HepG2 (cell line): ENCODE measurements around the gene DERL2. TPM values are rescaled to one million over a fixed set of nuclear protein-coding genes. Genes with fewer than 3 reads are reported as not detected.

ENCODE experiments used
- ATAC-seq: fragments of 200-7000 bp; cut with Tn5 transposase; 3 replicates; pipeline ENCODE4 v1.9.1; 2020; ENCODE audit warnings: mild to moderate bottlenecking, moderate library complexity
- BruUV-seq: library from RNA; stranded (reverse); fragments of 400-500 nt; replicated peaks from 2 replicates; lab custom pipeline; 2021; lab: Mats Ljungman, UMichigan
- CTCF ChIA-PET: fragments of 300-600 bp; formaldehyde crosslinking; extraction: SDS; loops from one replicate; lab custom pipeline; 2021; ENCODE audit warnings: low total read pairs, inconsistent platforms, low intra/inter-chr PET ratio; lab: Yijun Ruan, JAX
- POLR2A ChIA-PET: fragments of 350-600 bp; sonication (Branson Sonifier 250); formaldehyde crosslinking; loops from one replicate; lab custom pipeline; 2020; ENCODE audit warnings: antibody characterized with exemption, inconsistent platforms; lab: Yijun Ruan, JAX
- DNase-seq: peaks from one replicate; pipeline ENCODE4 v3.0.0-alpha.2; 2015; ENCODE audit warnings: low spot score
- FAIRE-seq: peaks from 3 replicates; lab custom pipeline; 2011; peaks lifted over from hg19 to GRCh38; lab: Jason Lieb, UNC
- H2AFZ ChIP-seq: one replicate; pipeline ENCODE4 v1.6.1; 2011; ENCODE audit warnings: low read length, inconsistent platforms
- H3K27ac ChIP-seq: fragments of 300-600 bp; 3 replicates; pipeline ENCODE4 v1.8.0; 2011; ENCODE audit warnings: mixed run types, mild to moderate bottlenecking, mixed read lengths, low read length, inconsistent platforms; ENCODE audit not compliant: insufficient read depth; ENCODE audit errors: extremely low read length
- H3K27me3 ChIP-seq, 2 experiments: fragments of 200-600 bp in 1 of 2; 2 replicates in 1 of 2; 3 replicates in 1 of 2; pipeline versions ENCODE4 v1.6.0 to v1.8.0; 2011; ENCODE audit warnings: low read length in 2 of 2, mild to moderate bottlenecking in 2 of 2, moderate library complexity in 2 of 2, inconsistent platforms in 1 of 2; ENCODE audit not compliant: insufficient read depth in 2 of 2, control insufficient read depth in 1 of 2
- H3K36me3 ChIP-seq, 2 experiments: fragments of 200-600 bp in 1 of 2; replicated peaks in 1 of 2; 2 replicates in 1 of 2; 3 replicates in 1 of 2; pipeline versions ENCODE4 v1.5.1 to v1.8.0; 2011; ENCODE audit warnings: low read length in 2 of 2, inconsistent platforms in 1 of 2; ENCODE audit not compliant: insufficient read depth in 2 of 2, control insufficient read depth in 1 of 2
- H3K4me1 ChIP-seq: 2 replicates; pipeline ENCODE4 v1.5.1; 2012; ENCODE audit warnings: low read length, inconsistent platforms; ENCODE audit not compliant: insufficient read depth
- H3K4me2 ChIP-seq: 2 replicates; pipeline ENCODE4 v1.6.0; 2011; ENCODE audit warnings: low read depth, low read length, inconsistent platforms
- H3K4me3 ChIP-seq, 3 experiments: fragments of 200-600 bp in 1 of 3; sonication (generic), shearing (Covaris generic) in 1 of 3; replicated peaks in 1 of 3; 2 replicates each; pipeline ENCODE4 v1.5.1; 2011 to 2016; ENCODE audit warnings: low read length in 3 of 3, inconsistent platforms in 2 of 3, low read depth in 2 of 3, mild to moderate bottlenecking in 2 of 3, control low read depth in 1 of 3, mixed read lengths in 1 of 3; ENCODE audit not compliant: insufficient read depth in 1 of 3
- H3K79me2 ChIP-seq: one replicate; pipeline ENCODE4 v1.6.1; 2011; ENCODE audit warnings: low read length, inconsistent platforms; ENCODE audit not compliant: insufficient read depth
- H3K9ac ChIP-seq: 2 replicates; pipeline ENCODE4 v1.6.0; 2011; ENCODE audit warnings: mild to moderate bottlenecking, low read depth, low read length, inconsistent platforms; ENCODE audit not compliant: insufficient read depth
- H3K9me3 ChIP-seq: 2 replicates; pipeline ENCODE4 v1.5.1; 2012; ENCODE audit warnings: mild to moderate bottlenecking, low read length
- H4K20me1 ChIP-seq: 2 replicates; pipeline ENCODE4 v1.6.0; 2011; ENCODE audit warnings: inconsistent platforms, mild to moderate bottlenecking, low read length, moderate library complexity; ENCODE audit not compliant: insufficient read depth
- ARID2 ChIP-seq: sonication (generic); formaldehyde crosslinking; IDR thresholded peaks from 2 replicates; pipeline ENCODE4 v1.8.1; 2022; ENCODE audit warnings: mild to moderate bottlenecking, missing genetic modification reagents, borderline replicate concordance
- CENPT ChIP-seq: sonication (generic); formaldehyde crosslinking; IDR thresholded peaks from 2 replicates; pipeline ENCODE4 v1.8.0; 2022; ENCODE audit warnings: low read depth, mild to moderate bottlenecking, moderate library complexity, missing genetic modification reagents
- DR1 ChIP-seq: sonication (generic); formaldehyde crosslinking; IDR thresholded peaks from 2 replicates; pipeline ENCODE4 v1.8.0; 2021; ENCODE audit warnings: mild to moderate bottlenecking, missing genetic modification reagents, inconsistent platforms
- ELF1 ChIP-seq: sonication (generic); formaldehyde crosslinking; IDR thresholded peaks from 2 replicates; pipeline ENCODE4 v1.4.0; 2020; ENCODE audit warnings: missing genetic modification reagents
- KLF6 ChIP-seq: IDR thresholded peaks from 2 replicates; pipeline ENCODE4 v1.8.0; 2016; ENCODE audit warnings: missing biosample characterization, missing genetic modification reagents
- MTA1 ChIP-seq: sonication (generic); formaldehyde crosslinking; IDR thresholded peaks from 2 replicates; pipeline ENCODE4 v1.4.0; 2020; ENCODE audit warnings: missing genetic modification reagents, mild to moderate bottlenecking, borderline replicate concordance
- MYNN ChIP-seq: sonication (generic); formaldehyde crosslinking; IDR thresholded peaks from 2 replicates; pipeline ENCODE4 v1.4.0; 2020; ENCODE audit warnings: mild to moderate bottlenecking, low read depth, missing genetic modification reagents
- NFRKB ChIP-seq: fragments of 450-650 bp; IDR thresholded peaks from 2 replicates; pipeline ENCODE4 v1.6.1; 2017
- NFYC ChIP-seq: IDR thresholded peaks from 2 replicates; pipeline ENCODE4 v1.6.1; 2016; ENCODE audit warnings: missing genetic modification reagents, missing compliant biosample characterization
- PAWR ChIP-seq: sonication (generic); formaldehyde crosslinking; IDR thresholded peaks from 2 replicates; pipeline ENCODE4 v1.4.0; 2020; ENCODE audit warnings: missing genetic modification reagents, mild to moderate bottlenecking, borderline replicate concordance
- PHF5A ChIP-seq: IDR thresholded peaks from one replicate; pipeline ENCODE4 v1.6.1; 2018; ENCODE audit warnings: low read depth, missing genetic modification reagents; ENCODE audit not compliant: unreplicated experiment
- ZBTB42 ChIP-seq: sonication (generic); formaldehyde crosslinking; IDR thresholded peaks from 2 replicates; pipeline ENCODE4 v1.5.0; 2020; ENCODE audit warnings: mild to moderate bottlenecking, missing genetic modification reagents
- ZBTB7A ChIP-seq: sonication (generic); formaldehyde crosslinking; IDR thresholded peaks from 2 replicates; pipeline ENCODE4 v1.8.0; 2022; ENCODE audit warnings: mild to moderate bottlenecking, missing genetic modification reagents
- ZIK1 ChIP-seq: sonication (generic); formaldehyde crosslinking; IDR thresholded peaks from 2 replicates; pipeline ENCODE4 v1.5.0; 2020; ENCODE audit warnings: mild to moderate bottlenecking, low read depth, missing genetic modification reagents, borderline replicate concordance
- ZNF546 ChIP-seq: sonication (generic); formaldehyde crosslinking; conservative IDR thresholded peaks from 2 replicates; pipeline ENCODE4 v1.8.1; 2023; ENCODE audit warnings: mild to moderate bottlenecking, missing genetic modification reagents
- ZNF839 ChIP-seq: sonication (generic); formaldehyde crosslinking; IDR thresholded peaks from 2 replicates; pipeline ENCODE4 v1.4.0; 2020; ENCODE audit warnings: missing genetic modification reagents, mild to moderate bottlenecking, borderline replicate concordance
- ZNF841 ChIP-seq: sonication (generic); formaldehyde crosslinking; IDR thresholded peaks from 2 replicates; pipeline ENCODE4 v1.8.1; 2023; ENCODE audit warnings: missing genetic modification reagents, borderline replicate concordance
- ZSCAN25 ChIP-seq: sonication (generic); formaldehyde crosslinking; IDR thresholded peaks from 2 replicates; pipeline ENCODE4 v1.8.0; 2022; ENCODE audit warnings: mild to moderate bottlenecking, missing genetic modification reagents
- WGBS: methylation state at CpG from one replicate; pipeline ENCODE4 v1.1.6; 2017; ENCODE audit warnings: low lambda C conversion rate; 5-methylcytosine and 5-hydroxymethylcytosine counted together
- in situ Hi-C: cut with HindIII; loops from 2 replicates; pipeline ENCODE4 v1.10.0; 2017; ENCODE audit warnings: low pct_unique_long_range_greater_than_20kb; ENCODE audit not compliant: extremely low pct_ligation_motif_present
- intact Hi-C: fragments of 100-400 bp; cut with micrococcal nuclease; formaldehyde crosslinking; loops from one replicate; pipeline ENCODE4 v1.10.0; 2022; ENCODE audit not compliant: unreplicated experiment
- polyA plus RNA-seq, 8 experiments: library from polyadenylated mRNA; depleted of rRNA in 3 of 8; stranded (reverse) in 7 of 8; unstranded in 1 of 8; fragments of >200 nt; fragmentation: Illumina TruSeq in 4 of 8; extraction: Trizol in 4 of 8; gene quantifications; 2 replicates each; pipeline versions ENCODE4 v1.2.1 to v1.2.3, GENCODE V29; 2011 to 2016; ENCODE audit warnings: low read depth in 4 of 8, missing spikeins in 1 of 8, mixed read lengths in 1 of 8; ENCODE audit not compliant: insufficient read depth in 1 of 8
- total RNA-seq, 5 experiments: library from RNA; depleted of rRNA; stranded (reverse); fragments of >200 nt; fragmentation: Illumina TruSeq; extraction: Trizol; gene quantifications; 2 replicates each; pipeline ENCODE4 v1.2.3, GENCODE V29; 2016; ENCODE audit warnings: low read depth in 1 of 5
- TF ChIP-seq, protein P1 (sequence below): sonication (generic); formaldehyde crosslinking; IDR thresholded peaks from 2 replicates; pipeline ENCODE4 v1.8.1; 2023; ENCODE audit warnings: mild to moderate bottlenecking, moderate library complexity, missing genetic modification reagents
- TF ChIP-seq, protein P2 (sequence below): sonication (generic); formaldehyde crosslinking; conservative IDR thresholded peaks from 2 replicates; pipeline ENCODE4 v1.4.0; 2020; ENCODE audit warnings: mild to moderate bottlenecking, missing genetic modification reagents, moderate library complexity

The DERL2 gene
- total and polyA plus RNA-seq, 2 of the 13 experiments (the other 11 are each of a cell fraction or from before 2014, with no cell fraction given) = 59.3 to 65.2 TPM

DNA sequence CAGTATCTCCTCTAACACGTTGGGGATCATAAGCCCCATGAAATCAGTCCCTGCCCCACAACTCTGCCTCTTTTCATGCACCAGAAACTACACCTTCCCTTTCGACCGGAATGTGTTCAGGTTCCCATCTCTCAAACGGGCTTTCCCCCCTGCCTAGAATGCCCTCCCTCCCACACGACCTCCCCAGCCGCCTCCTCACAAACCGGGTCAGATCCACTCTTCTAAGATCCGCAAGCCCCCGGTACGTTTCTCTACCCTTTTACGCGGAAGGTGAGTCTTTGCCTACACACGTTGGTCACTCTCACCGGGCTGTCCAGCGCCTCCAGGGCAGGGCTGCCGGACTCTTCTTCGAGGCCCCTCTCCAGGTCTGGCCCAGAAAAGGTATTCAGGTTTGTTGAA, 17.9 kb downstream of the DERL2 start (continued):
- TF ChIP-seq ZBTB7A (CRISPR knock-in tag) (0 out of 2 replicates have a peak, but pooled peaks have one; percentile 26), ZNF841 (CRISPR knock-in tag) (0 out of 2 replicates have a peak, but pooled peaks have one; percentile 52)

DNA sequence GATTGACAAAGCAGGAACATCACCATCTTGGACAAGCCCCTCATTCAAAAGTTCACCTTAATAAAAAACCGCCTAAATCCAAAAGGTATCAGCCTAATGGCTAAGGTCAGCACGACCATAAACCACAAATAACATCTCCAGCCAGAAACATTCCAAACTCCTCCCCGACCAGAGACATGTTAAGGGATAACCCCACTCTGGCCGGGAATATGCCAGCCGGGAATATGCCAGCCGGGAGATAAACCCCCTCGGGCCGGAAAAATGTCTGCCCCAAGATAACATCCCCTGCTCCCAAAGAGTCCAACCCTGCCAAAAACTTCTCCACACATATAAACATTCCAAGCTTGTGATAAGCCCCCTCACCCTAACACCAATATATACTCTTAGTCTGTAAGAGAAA, 18.6 kb downstream of the DERL2 start:
- Histone ChIP-seq H2AFZ (no peak overlapping the region), H3K9ac (peak overlapping the region; percentile 84), H3K79me2 (peaks cover 57% of the 10 kb centered on the region), H3K4me2 (peak overlapping the region; percentile 98), H3K4me3 (peak overlapping the region; percentile 91 to 97 (median 96)), H4K20me1 (0 out of 2 replicates have a peak, but pooled peaks cover 10% of the 10 kb centered on the region), H3K9me3 (no peaks in the 10 kb centered on the region), H3K27me3 (no peaks in the 10 kb centered on the region; a peak in 1 of 5 replicates), H3K36me3 (peaks cover 1 to 12% of the 10 kb centered on the region in 2 experiments; a peak in 3 of 5 replicates), H3K27ac (peak overlapping the region; percentile 91)
- DNase-seq (no peak), FAIRE-seq (no peak), ATAC-seq (no peak)
- BruUV-seq = no TSS peak
- ChIA-PET CTCF (no interaction called here), POLR2A (interaction anchor here (2.0 to 2.9 kb wide), 2 partner anchors 19 to 28 kb away, joined by 10 to 51 read pairs; partner anchors contain the start of genes C1QBP, DERL2 and MIS12)
- in situ Hi-C loops = no loop called here
- intact Hi-C loops = no loop called here
- 0% methylated on average over 8 of the region's 8 CpGs for WGBS
- no peak for TF ChIP-seq NFRKB
- no peak for TF ChIP-seq ZSCAN25 (CRISPR knock-in tag)
- no peak for TF ChIP-seq NFYC
- TF ChIP-seq PHF5A = no peak
- no peak for TF ChIP-seq KLF6 (CRISPR knock-in tag)
- TF ChIP-seq PAWR (CRISPR knock-in tag) = no peak
- no peak for TF ChIP-seq ZNF546 (CRISPR knock-in tag)
- TF ChIP-seq MYNN = no peak
- TF ChIP-seq, protein P1, sequence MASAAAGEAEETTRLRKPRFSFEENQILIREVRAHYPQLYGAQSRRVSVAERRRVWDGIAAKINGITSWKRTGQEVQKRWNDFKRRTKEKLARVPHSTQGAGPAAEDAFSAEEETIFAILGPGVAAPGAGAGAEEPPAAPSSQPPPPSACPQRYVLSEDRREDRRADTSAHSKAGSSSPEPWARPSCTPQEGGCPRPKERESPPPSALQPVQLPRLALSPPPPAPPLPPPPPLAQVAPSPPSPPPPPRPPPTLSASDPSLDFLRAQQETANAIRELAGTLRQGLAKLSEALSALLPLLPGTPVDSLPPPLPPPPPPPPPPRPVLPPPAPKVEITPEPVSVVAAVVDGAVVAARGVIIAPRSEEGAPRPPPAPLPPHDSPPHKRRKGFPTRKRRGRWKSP (CRISPR knock-in tag) = no peak
- TF ChIP-seq ZBTB42 (CRISPR knock-in tag) = no peak
- no peak for TF ChIP-seq ZNF839 (CRISPR knock-in tag)
- no peak for TF ChIP-seq CENPT (CRISPR knock-in tag)
- TF ChIP-seq ELF1 (CRISPR knock-in tag) = no peak
- TF ChIP-seq ZIK1 (CRISPR knock-in tag) = no peak
- TF ChIP-seq, protein P2, sequence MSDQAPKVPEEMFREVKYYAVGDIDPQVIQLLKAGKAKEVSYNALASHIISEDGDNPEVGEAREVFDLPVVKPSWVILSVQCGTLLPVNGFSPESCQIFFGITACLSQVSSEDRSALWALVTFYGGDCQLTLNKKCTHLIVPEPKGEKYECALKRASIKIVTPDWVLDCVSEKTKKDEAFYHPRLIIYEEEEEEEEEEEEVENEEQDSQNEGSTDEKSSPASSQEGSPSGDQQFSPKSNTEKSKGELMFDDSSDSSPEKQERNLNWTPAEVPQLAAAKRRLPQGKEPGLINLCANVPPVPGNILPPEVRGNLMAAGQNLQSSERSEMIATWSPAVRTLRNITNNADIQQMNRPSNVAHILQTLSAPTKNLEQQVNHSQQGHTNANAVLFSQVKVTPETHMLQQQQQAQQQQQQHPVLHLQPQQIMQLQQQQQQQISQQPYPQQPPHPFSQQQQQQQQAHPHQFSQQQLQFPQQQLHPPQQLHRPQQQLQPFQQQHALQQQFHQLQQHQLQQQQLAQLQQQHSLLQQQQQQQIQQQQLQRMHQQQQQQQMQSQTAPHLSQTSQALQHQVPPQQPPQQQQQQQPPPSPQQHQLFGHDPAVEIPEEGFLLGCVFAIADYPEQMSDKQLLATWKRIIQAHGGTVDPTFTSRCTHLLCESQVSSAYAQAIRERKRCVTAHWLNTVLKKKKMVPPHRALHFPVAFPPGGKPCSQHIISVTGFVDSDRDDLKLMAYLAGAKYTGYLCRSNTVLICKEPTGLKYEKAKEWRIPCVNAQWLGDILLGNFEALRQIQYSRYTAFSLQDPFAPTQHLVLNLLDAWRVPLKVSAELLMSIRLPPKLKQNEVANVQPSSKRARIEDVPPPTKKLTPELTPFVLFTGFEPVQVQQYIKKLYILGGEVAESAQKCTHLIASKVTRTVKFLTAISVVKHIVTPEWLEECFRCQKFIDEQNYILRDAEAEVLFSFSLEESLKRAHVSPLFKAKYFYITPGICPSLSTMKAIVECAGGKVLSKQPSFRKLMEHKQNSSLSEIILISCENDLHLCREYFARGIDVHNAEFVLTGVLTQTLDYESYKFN (CRISPR knock-in tag) = no peak
- no peak for TF ChIP-seq MTA1
- TF ChIP-seq DR1 (CRISPR knock-in tag) = no peak
- no peak for TF ChIP-seq ARID2 (CRISPR knock-in tag)
- TF ChIP-seq, all 625 proteins: peak for 0
- H3K4me1 ChIP-seq = peaks cover 38% of the 10 kb centered on the region
